H1 (cell line): Measurements from ENCODE around the gene FRMD4A.

Experiments
- CEBPB ChIP-seq: IDR thresholded peaks from 2 replicates; pipeline ENCODE4 v1.6.1; 2012; ENCODE audit warnings: low read depth, low read length
- JUND ChIP-seq: IDR thresholded peaks from 2 replicates; pipeline ENCODE4 v1.6.1; 2011; ENCODE audit warnings: mild to moderate bottlenecking, improper control_type of control experiment, low read length
- POLR2A ChIP-seq, 2 experiments: IDR thresholded peaks; 1 replicate in 1 of 2; 2 replicates in 1 of 2; pipeline ENCODE4 v1.6.1; 2011; ENCODE audit warnings: low read depth in 2 of 2, low read length in 2 of 2, mild to moderate bottlenecking in 2 of 2; ENCODE audit errors: control extremely low read depth in 1 of 2
- POLR2AphosphoS5 ChIP-seq: IDR thresholded peaks from 2 replicates; pipeline ENCODE4 v1.6.1; 2011; ENCODE audit warnings: low read depth, low read length
- POU5F1 ChIP-seq: IDR thresholded peaks from 2 replicates; pipeline ENCODE4 v1.6.1; 2011; ENCODE audit warnings: low read depth, mild to moderate bottlenecking, low read length, moderate library complexity
- TF ChIP-seq, protein P1 (sequence below), 3 experiments: IDR thresholded peaks; 1 replicate in 2 of 3; 2 replicates in 1 of 3; pipeline versions ENCODE4 v1.5.1 to v1.6.1; 2011; ENCODE audit warnings: low read length in 3 of 3, mild to moderate bottlenecking in 3 of 3, inconsistent platforms in 2 of 3, low read depth in 1 of 3, moderate library complexity in 1 of 3; ENCODE audit not compliant: insufficient read depth in 1 of 3; ENCODE audit errors: control extremely low read depth in 1 of 3

DNA sequence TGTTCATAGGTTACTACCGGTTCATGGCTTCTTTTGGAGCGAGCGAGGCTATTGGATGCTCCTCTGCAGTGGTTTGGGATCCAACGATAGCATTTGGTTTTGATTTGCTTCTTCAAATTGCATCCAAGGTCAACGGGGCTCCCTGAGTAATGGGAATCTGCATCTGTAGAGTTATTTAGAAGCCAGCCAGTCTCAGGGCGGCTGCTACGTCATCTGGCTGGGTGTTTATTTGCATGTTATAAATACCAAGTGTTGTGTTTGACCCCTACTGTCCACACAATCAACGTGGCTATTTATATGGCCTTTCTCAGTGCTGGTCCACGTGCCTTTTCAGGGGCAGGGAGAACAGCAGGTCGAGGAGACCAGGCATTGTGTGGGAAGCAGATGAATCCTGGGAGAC, 606.2 kb downstream of the FRMD4A start:
- TF ChIP-seq POU5F1 (no peak), POLR2AphosphoS5 (no peak), JUND (no peak), POLR2A (IDR thresholded peaks at IDR 0.05; ENCODE audit: control extremely low read depth in 1 of 2, low read depth in 2 of 2, low read length in 2 of 2) (no peak), CEBPB (no peak)
- TF ChIP-seq, protein P1, sequence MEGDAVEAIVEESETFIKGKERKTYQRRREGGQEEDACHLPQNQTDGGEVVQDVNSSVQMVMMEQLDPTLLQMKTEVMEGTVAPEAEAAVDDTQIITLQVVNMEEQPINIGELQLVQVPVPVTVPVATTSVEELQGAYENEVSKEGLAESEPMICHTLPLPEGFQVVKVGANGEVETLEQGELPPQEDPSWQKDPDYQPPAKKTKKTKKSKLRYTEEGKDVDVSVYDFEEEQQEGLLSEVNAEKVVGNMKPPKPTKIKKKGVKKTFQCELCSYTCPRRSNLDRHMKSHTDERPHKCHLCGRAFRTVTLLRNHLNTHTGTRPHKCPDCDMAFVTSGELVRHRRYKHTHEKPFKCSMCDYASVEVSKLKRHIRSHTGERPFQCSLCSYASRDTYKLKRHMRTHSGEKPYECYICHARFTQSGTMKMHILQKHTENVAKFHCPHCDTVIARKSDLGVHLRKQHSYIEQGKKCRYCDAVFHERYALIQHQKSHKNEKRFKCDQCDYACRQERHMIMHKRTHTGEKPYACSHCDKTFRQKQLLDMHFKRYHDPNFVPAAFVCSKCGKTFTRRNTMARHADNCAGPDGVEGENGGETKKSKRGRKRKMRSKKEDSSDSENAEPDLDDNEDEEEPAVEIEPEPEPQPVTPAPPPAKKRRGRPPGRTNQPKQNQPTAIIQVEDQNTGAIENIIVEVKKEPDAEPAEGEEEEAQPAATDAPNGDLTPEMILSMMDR (IDR thresholded peaks at IDR 0.05; ENCODE audit: control extremely low read depth in 1 of 3, insufficient read depth in 1 of 3, low read depth in 1 of 3, low read length in 3 of 3) = no peak
